ENCODE results near the gene CCND3. TPM values are rescaled to one million over a fixed set of nuclear protein-coding genes. Genes with fewer than 3 reads are reported as not detected.
A peak's percentile ranks its signal among the peaks of the same experiment; 100 is the strongest.

The CCND3 gene
- total and polyA plus RNA-seq, 10 of the 15 experiments (the other 5 are each of a cell fraction or from before 2014, with no cell fraction given), result 6.0 to 86.4 (median 31.5) TPM

DNA sequence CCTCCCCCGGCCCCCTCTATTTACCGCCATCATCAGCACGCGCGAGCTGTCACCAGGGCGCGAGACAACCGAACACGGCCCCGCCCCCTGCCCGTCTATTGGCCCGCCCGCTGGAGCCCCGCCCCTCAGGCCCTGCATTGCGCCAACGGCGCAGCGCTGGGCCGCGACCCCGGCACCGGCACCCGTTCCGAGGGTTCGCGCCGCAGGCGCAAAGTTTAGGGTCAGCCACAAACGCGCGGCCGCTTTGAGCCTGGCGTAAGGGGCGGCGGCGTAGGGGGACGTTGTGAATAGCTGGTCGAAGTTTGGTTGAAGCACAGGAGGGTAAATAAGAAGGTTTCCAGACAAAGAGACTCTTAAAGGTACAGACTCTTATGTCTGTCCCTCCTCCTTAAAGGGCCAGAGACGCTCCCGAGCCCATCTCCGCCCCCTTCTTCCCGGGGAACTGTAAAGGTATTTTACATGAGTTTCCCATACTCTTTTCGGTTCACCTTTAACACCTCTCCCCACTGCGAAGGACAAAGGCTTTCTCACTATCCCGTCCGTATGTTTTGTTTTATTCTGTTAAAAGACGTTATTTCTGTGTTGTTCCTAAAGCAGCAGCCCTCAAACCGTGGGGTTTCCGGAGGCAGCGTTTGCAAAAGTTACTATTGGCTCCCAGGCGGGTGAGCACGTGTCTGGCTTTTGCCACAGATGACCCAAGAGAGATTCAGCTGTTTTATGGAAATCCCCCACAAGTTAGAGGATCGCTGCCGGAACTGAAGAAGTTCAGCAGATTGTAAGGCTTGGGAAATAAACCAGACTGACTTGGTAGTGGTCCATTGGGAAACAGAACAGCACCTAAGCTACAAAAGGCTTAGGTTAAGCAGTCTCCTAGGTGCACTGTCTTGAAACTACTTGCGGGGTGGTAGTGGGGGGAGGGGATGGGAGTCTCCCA is 46.0 kb downstream of the CCND3 start, which contains the start of gene USP49 (continued):
- TF ChIP-seq, protein P1, sequence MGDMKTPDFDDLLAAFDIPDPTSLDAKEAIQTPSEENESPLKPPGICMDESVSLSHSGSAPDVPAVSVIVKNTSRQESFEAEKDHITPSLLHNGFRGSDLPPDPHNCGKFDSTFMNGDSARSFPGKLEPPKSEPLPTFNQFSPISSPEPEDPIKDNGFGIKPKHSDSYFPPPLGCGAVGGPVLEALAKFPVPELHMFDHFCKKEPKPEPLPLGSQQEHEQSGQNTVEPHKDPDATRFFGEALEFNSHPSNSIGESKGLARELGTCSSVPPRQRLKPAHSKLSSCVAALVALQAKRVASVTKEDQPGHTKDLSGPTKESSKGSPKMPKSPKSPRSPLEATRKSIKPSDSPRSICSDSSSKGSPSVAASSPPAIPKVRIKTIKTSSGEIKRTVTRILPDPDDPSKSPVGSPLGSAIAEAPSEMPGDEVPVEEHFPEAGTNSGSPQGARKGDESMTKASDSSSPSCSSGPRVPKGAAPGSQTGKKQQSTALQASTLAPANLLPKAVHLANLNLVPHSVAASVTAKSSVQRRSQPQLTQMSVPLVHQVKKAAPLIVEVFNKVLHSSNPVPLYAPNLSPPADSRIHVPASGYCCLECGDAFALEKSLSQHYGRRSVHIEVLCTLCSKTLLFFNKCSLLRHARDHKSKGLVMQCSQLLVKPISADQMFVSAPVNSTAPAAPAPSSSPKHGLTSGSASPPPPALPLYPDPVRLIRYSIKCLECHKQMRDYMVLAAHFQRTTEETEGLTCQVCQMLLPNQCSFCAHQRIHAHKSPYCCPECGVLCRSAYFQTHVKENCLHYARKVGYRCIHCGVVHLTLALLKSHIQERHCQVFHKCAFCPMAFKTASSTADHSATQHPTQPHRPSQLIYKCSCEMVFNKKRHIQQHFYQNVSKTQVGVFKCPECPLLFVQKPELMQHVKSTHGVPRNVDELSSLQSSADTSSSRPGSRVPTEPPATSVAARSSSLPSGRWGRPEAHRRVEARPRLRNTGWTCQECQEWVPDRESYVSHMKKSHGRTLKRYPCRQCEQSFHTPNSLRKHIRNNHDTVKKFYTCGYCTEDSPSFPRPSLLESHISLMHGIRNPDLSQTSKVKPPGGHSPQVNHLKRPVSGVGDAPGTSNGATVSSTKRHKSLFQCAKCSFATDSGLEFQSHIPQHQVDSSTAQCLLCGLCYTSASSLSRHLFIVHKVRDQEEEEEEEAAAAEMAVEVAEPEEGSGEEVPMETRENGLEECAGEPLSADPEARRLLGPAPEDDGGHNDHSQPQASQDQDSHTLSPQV (IDR thresholded peaks at IDR 0.05), result no peak
- TF ChIP-seq TCF3 (IDR thresholded peaks at IDR 0.05; ENCODE audit: borderline replicate concordance, insufficient read depth, low read depth, low read length), result no peak
- no peak for TF ChIP-seq CEBPB (IDR thresholded peaks at IDR 0.05; ENCODE audit: borderline replicate concordance in 1 of 2, low read depth in 2 of 2, low read length in 2 of 2)
- TF ChIP-seq NFYB (IDR thresholded peaks at IDR 0.05; ENCODE audit: insufficient read depth, low read depth, low read length), result peak; percentile 84
- TF ChIP-seq SRF (IDR thresholded peaks at IDR 0.05; ENCODE audit: low read depth in 2 of 2, low read length in 2 of 2), result 0 out of 4 replicates have a peak, but pooled peaks of 1 of the 2 experiments have one; percentile 53
- no peak for TF ChIP-seq ZZZ3 (IDR thresholded peaks at IDR 0.05; ENCODE audit: control insufficient read depth, insufficient read length, low read depth)
- TF ChIP-seq HDAC2 (IDR thresholded peaks at IDR 0.05), result no peak; the same call in 1 of the 2 replicates

All from GM12878 (cell line).